K562 treated with DMSO at 1 percent for 4 hours (cell line): ENCODE measurements around the gene CCR6. TPM values are rescaled to one million over a fixed set of nuclear protein-coding genes. Genes with fewer than 3 reads are reported as not detected.

Source experiments
- total RNA-seq: library from RNA; unstranded; fragments of 300-600 nt; gene quantifications from 2 replicates; pipeline ENCODE4 v1.2.3, GENCODE V29; 2022; ENCODE audit not compliant: insufficient read depth

Gene CCR6
- not detected in 2 replicates for total RNA-seq

DNA sequence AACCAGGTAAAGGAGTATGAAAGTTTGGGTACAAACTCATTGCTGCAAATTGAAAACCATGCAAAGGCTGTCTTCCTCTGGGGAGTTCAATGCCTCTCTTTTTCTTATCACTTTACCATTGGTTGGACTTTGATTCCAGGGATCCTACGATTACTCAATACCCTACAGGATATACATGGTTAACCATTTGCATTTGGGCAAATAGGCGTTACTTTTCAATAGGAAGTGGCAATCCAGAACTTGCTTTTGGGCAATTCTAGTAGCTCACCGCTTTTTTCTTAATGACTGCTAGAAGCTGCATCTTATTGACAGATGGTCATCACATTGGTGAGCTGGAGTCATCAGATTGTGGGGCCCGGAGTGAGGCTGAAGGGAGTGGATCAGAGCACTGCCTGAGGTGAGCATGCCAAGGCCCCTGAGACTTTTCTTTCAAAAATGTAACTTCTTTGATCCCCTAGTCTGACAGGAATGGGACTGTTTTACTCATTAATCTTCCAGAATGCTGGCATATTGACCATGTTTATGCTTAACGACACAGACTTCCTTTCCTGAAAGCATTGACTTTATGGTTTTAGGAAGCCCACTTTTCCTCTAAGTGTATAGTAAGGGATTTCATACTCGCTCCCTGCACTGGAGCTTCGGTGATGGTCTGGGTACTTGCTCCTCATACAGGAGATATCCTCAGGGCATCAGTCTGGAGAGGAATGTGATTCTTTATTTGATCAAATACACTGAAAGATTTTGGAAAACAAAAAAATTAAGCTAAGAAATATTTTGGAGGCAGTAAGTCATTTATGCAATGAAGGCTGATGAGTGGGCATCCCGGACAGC is at the start of gene CCR6:
CCR6 (plus strand) TSS at position 270 of the 831 bp plus-strand sequence. CDS start 13,039 bp downstream, outside the sequence.

GRCh38 chr6:167157863-167158262 is 35.0 kb downstream of the CCR6 start, which contains the start of gene GPR31:
Gene GPR31, minus strand, starts transcription at chr6:167157980. Its CDS starts 149 bp downstream, at chr6:167157831.

Other genes with a start within 250 kb of the CCR6 start
- gene RNASET2, start 166.5 kb upstream of the CCR6 start, total RNA-seq, result 66.4 and 73.9 TPM in 2 replicates
- 6.6 and 12.4 TPM in 2 replicates for gene CEP43, start 123.7 kb upstream of the CCR6 start, total RNA-seq
- gene GPR31, start 34.9 kb downstream of the CCR6 start, total RNA-seq, result not detected in 2 replicates
- gene UNC93A, start 168.2 kb downstream of the CCR6 start, total RNA-seq, result not detected in 2 replicates
- gene TTLL2, start 202.0 kb downstream of the CCR6 start, total RNA-seq, result not detected in 2 replicates